MM.1S (cell line): ENCODE results near the gene ZCCHC24.

Experiments used
- EZH2 ChIP-seq: fragments of 300-600 bp; sonication (generic); optimal IDR thresholded peaks from 2 replicates; pipeline ENCODE3; 2017; ENCODE audit warnings: low read depth, mild to moderate bottlenecking, antibody characterized with exemption, low read length, mixed read lengths
- TF ChIP-seq, protein P1 (sequence below): fragments of 300-600 bp; sonication (generic); IDR thresholded peaks from 2 replicates; pipeline ENCODE4 v1.5.1; 2016; ENCODE audit warnings: antibody characterized with exemption, low read length, mixed read lengths

DNA sequence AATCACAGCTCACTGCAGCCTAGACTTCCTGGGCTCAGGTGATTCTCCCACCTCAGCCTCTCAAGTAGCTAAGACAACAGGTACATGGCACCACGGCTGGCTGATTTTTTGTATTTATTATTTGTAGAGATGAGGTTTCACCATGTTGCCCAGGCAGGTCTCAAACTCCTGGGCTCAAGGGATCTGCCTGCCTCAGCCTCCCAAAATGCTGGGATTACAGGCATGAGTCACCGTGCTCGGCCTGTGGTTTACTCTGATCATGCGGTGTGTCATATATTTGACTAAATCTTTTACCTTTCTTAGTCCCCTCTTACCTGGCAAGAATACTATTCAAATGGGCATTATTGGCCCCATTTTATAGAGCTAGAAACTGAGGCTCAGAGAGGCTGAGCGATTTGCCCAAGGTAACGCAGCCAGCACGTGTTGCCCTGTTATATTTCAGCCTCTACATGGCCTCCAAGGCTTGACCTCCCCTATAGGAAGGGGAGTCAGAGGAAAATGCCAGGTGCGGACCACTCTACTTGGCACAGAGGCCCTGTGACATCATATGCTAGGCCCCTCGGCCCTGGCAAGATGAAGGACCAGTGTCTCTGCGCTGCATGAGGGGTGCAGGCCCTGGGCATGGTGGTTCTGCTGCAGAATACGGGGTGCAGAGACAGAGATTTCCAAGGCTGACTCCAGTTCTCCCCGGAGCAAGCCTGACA is 8.2 kb downstream of the ZCCHC24 start:
- no peak for TF ChIP-seq EZH2
- TF ChIP-seq, protein P1, sequence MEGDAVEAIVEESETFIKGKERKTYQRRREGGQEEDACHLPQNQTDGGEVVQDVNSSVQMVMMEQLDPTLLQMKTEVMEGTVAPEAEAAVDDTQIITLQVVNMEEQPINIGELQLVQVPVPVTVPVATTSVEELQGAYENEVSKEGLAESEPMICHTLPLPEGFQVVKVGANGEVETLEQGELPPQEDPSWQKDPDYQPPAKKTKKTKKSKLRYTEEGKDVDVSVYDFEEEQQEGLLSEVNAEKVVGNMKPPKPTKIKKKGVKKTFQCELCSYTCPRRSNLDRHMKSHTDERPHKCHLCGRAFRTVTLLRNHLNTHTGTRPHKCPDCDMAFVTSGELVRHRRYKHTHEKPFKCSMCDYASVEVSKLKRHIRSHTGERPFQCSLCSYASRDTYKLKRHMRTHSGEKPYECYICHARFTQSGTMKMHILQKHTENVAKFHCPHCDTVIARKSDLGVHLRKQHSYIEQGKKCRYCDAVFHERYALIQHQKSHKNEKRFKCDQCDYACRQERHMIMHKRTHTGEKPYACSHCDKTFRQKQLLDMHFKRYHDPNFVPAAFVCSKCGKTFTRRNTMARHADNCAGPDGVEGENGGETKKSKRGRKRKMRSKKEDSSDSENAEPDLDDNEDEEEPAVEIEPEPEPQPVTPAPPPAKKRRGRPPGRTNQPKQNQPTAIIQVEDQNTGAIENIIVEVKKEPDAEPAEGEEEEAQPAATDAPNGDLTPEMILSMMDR, result no peak
